ENCODE results near the gene TMEM30B. TPM values are rescaled to one million over a fixed set of nuclear protein-coding genes. Genes with fewer than 3 reads are reported as not detected.

The TMEM30B gene
- total RNA-seq, 6 donors from 2014 or later, result 15.7 to 59.7 (median 26.4) TPM

GRCh38 chr14:61238611-61239245 lies 42.4 kb downstream of the TMEM30B start:
- WGBS, 2 donors, result 76 to 77% methylated on average over 7 of the region's 7 CpGs
- Histone ChIP-seq H3K27ac (no peak overlapping the region), H3K36me3 (no peaks in the 10 kb centered on the region), H3K9me3 (peaks cover 0 to 14% (median 10%) of the 10 kb centered on the region in 4 donors), H3K27me3 (no peaks in the 10 kb centered on the region), H3K4me1 (no peaks in the 10 kb centered on the region), H3K4me3 (no peak overlapping the region)
- no peak for ATAC-seq (ENCODE audit: low FRiP score in 2 of 2)
- no peak for DNase-seq
- no peak for TF ChIP-seq POLR2AphosphoS5 (IDR thresholded peaks at IDR 0.05)
- TF ChIP-seq EP300 (IDR thresholded peaks at IDR 0.05), result no peak
- TF ChIP-seq POLR2A (IDR thresholded peaks at IDR 0.05), result no peak
- no peak for TF ChIP-seq CTCF (IDR thresholded peaks at IDR 0.05)

GRCh38 chr14:61234215-61234916 lies 46.8 kb downstream of the TMEM30B start:
- Histone ChIP-seq H3K4me1 (peaks cover 0 to 6% (median 0%) of the 10 kb centered on the region in 4 donors), H3K9me3 (no peaks in the 10 kb centered on the region), H3K36me3 (no peaks in the 10 kb centered on the region), H3K27ac (no peak overlapping the region), H3K4me3 (no peak overlapping the region), H3K27me3 (no peaks in the 10 kb centered on the region)
- 70 to 83% methylated on average over 2 of the region's 2 CpGs for WGBS, 2 donors
- ATAC-seq (ENCODE audit: low FRiP score in 2 of 2), result no peak
- no peak for DNase-seq
- TF ChIP-seq POLR2A (IDR thresholded peaks at IDR 0.05), result no peak
- TF ChIP-seq CTCF (IDR thresholded peaks at IDR 0.05), result no peak
- TF ChIP-seq POLR2AphosphoS5 (IDR thresholded peaks at IDR 0.05), result no peak
- TF ChIP-seq EP300 (IDR thresholded peaks at IDR 0.05), result no peak

- no peak for TF ChIP-seq EP300 (IDR thresholded peaks at IDR 0.05)
- TF ChIP-seq POLR2AphosphoS5 (IDR thresholded peaks at IDR 0.05), result no peak
- TF ChIP-seq CTCF (IDR thresholded peaks at IDR 0.05), result no peak
- no peak for TF ChIP-seq POLR2A (IDR thresholded peaks at IDR 0.05)
- Histone ChIP-seq H3K9me3 (no peaks in the 10 kb centered on the region), H3K27ac (no peak overlapping the region), H3K4me3 (no peak overlapping the region), H3K27me3 (no peaks in the 10 kb centered on the region), H3K36me3 (no peaks in the 10 kb centered on the region), H3K4me1 (peaks cover 0 to 6% (median 0%) of the 10 kb centered on the region in 4 donors)
- ATAC-seq (ENCODE audit: low FRiP score in 2 of 2), result no peak
- WGBS, 2 donors, result 72 to 77% methylated on average over 3 of the region's 3 CpGs
- no peak for DNase-seq
Observed at GRCh38 chr14:61233436-61233956, 47.6 kb downstream of the TMEM30B start.

DNA sequence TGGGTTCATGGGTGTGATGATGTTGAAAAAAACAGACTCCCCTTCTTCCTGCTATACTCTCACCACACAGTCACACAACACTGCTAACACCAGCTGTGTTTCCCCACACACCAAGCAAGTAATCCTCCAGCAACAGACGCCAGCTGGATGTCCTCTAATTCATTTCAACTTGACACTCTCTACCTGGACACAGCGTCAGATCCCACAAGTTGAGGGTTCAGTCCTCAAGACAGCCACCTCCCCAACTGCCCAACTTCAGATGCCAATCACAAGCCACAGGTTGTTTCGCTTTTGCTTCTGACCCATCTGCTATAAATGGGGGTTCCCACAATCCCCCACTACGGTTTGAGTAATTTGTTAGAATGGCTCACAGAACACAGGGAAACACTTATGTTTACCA lies 49.3 kb downstream of the TMEM30B start:
- ATAC-seq (ENCODE audit: low FRiP score in 2 of 2) (no peak), DNase-seq (no peak)
- H3K36me3 ChIP-seq, result no peaks in the 10 kb centered on the region
- WGBS, 2 donors, result 89 to 90% methylated on average over 4 of the region's 4 CpGs
- no peaks in the 10 kb centered on the region for H3K9me3 ChIP-seq
- H3K27ac ChIP-seq, result no peak overlapping the region
- H3K4me1 ChIP-seq, result peaks cover 0 to 6% (median 0%) of the 10 kb centered on the region in 4 donors
- no peaks in the 10 kb centered on the region for H3K27me3 ChIP-seq
- H3K4me3 ChIP-seq, result no peak overlapping the region
- TF ChIP-seq EP300 (IDR thresholded peaks at IDR 0.05) (no peak), CTCF (IDR thresholded peaks at IDR 0.05) (no peak), POLR2A (IDR thresholded peaks at IDR 0.05) (no peak), POLR2AphosphoS5 (IDR thresholded peaks at IDR 0.05) (no peak)
